ENCODE measurements around the gene ABCD2. TPM values are rescaled to one million over a fixed set of nuclear protein-coding genes. Genes with fewer than 3 reads are reported as not detected.
"Not testable (repeated sequence)": the region's sequence is repeated elsewhere in the genome, so short reads cannot be mapped to it uniquely, and the experiment has no call there.

Gene ABCD2
- total RNA-seq, 2 experiments from 2014 or later, result 2.1 to 2.3 TPM

DNA sequence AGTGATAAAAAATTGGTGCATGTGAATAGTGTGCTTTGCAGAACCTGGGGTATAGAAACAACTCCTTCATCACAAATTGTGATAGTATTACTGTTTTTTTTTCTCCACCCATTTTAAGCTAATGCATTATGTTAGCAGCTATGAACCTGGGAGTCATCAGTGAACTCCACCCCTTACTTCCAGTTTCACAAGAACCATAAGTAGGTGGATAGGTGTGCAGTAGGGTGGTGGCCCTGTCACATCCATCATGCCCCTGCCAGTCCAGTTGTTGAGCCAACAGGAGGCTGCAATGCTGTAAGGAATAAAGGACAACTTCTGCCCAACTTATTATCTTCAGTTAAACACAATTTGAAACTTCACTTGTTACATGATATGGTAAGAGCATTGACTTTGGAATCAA is 85.7 kb downstream of the ABCD2 start:
- H3K27ac Mint-ChIP-seq, result no peak overlapping the region
- no peaks in the 10 kb centered on the region for H3K36me3 Mint-ChIP-seq (ENCODE audit: low read depth)
- POLR2A ChIA-PET, result no interaction called here
- no peaks in the 10 kb centered on the region for H3K4me1 Mint-ChIP-seq
- CTCF ChIA-PET, result interaction anchor here (0.6 kb wide), 1 partner anchor 10 kb away, joined by 3 read pairs; no protein-coding TSS in a partner anchor
- intact Hi-C loops (cut with DNase I, micrococcal nuclease), result no loop called here
- no peaks in the 10 kb centered on the region for H3K9me3 Mint-ChIP-seq (ENCODE audit: low read depth)
- no peaks in the 10 kb centered on the region for H3K27me3 Mint-ChIP-seq
- no peak for ATAC-seq
- no peak for DNase-seq
- H3K4me3 Mint-ChIP-seq, result no peak overlapping the region

DNA sequence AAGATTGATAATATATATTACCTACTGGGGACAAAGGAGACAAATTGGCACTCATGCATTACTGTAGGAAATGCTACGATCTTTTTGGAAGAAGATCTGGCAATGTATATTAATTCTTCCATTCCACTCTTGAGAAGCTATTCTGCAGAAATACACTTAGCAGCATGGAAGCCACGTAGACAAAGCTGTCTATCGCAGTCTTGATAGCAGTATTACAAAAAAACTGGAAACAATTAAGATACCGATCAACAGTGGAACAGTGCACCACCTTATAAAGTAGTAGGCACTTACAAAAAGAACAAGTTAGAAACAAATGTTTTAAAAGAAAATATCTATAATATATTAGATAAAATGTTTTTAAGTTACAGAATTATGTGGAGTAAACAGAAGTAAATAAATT is 87.2 kb downstream of the ABCD2 start:
- Mint-ChIP-seq H3K27ac (no peak overlapping the region), H3K4me1 (no peaks in the 10 kb centered on the region), H3K36me3 (ENCODE audit: low read depth) (no peaks in the 10 kb centered on the region), H3K27me3 (no peaks in the 10 kb centered on the region), H3K9me3 (ENCODE audit: low read depth) (peaks cover 2% of the 10 kb centered on the region), H3K4me3 (no peak overlapping the region)
- DNase-seq (no peak), ATAC-seq (no peak)
- ChIA-PET POLR2A (no interaction called here), CTCF (no interaction called here)
- intact Hi-C loops (cut with DNase I, micrococcal nuclease), result no loop called here

- Mint-ChIP-seq H3K4me1 (no peaks in the 10 kb centered on the region), H3K27ac (no peak overlapping the region), H3K27me3 (no peaks in the 10 kb centered on the region), H3K36me3 (ENCODE audit: low read depth) (no peaks in the 10 kb centered on the region), H3K4me3 (no peak overlapping the region), H3K9me3 (ENCODE audit: low read depth) (peaks cover 7% of the 10 kb centered on the region)
- CTCF ChIA-PET, result no interaction called here
- no peak for ATAC-seq
- intact Hi-C loops (cut with DNase I, micrococcal nuclease), result no loop called here
- POLR2A ChIA-PET, result no interaction called here
- no peak for DNase-seq
Observed at GRCh38 chr12:39526974-39527373, 92.6 kb downstream of the ABCD2 start.

DNA sequence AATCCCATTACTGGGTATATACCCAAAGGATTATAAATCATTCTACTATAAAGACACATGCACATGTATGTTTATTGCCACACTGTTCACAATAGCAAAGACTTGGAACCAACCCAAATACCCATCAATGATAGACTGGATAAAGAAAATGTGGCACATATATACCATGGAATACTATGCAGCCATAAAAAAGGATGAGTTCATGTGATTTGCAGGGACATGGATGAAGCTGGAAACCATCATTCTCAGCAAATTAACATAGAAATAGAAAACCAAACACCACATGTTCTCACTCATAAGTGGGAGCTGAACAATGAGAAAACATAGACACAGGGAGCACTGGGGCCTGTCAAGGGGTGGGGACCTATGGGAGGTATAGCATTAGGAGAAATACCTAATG is 97.4 kb downstream of the ABCD2 start:
- H3K4me1 Mint-ChIP-seq; H3K36me3 Mint-ChIP-seq (ENCODE audit: low read depth); POLR2A ChIA-PET; CTCF ChIA-PET; H3K9me3 Mint-ChIP-seq (ENCODE audit: low read depth); DNase-seq; H3K27ac Mint-ChIP-seq; intact Hi-C loops (cut with DNase I, micrococcal nuclease); H3K4me3 Mint-ChIP-seq; ATAC-seq; H3K27me3 Mint-ChIP-seq: not testable (repeated sequence)

DNA sequence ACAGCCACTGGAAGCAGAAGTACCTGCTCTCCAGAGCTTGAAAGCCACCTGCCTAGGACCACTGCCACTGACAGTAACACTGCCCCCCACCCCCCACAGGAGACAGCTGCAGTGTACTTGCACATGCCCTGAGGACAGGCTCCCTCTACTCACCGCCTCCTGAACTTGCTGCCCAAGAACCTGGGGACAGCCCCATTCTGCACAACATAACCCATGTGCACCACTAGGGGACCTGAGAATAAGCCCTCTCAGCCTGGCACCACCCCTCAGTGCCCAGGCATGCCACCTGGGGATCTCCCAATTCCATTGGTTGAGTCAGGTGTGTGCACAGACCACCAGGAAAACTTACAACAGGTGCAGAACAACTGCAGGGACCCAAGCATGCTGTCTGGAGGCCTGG is 109.6 kb downstream of the ABCD2 start:
- Mint-ChIP-seq H3K36me3 (ENCODE audit: low read depth) (no peaks in the 10 kb centered on the region), H3K27ac (no peak overlapping the region), H3K9me3 (ENCODE audit: low read depth) (peaks cover 15% of the 10 kb centered on the region), H3K4me3 (no peak overlapping the region), H3K27me3 (no peaks in the 10 kb centered on the region), H3K4me1 (no peaks in the 10 kb centered on the region)
- no peak for ATAC-seq
- ChIA-PET POLR2A (no interaction called here), CTCF (no interaction called here)
- DNase-seq, result no peak
- intact Hi-C loops (cut with DNase I, micrococcal nuclease), result no loop called here

GRCh38 chr12:39505554-39505953 is 114.0 kb downstream of the ABCD2 start:
- no peaks in the 10 kb centered on the region for H3K9me3 Mint-ChIP-seq (ENCODE audit: low read depth)
- ATAC-seq (no peak), DNase-seq (no peak)
- intact Hi-C loops (cut with DNase I, micrococcal nuclease), result no loop called here
- no peak overlapping the region for H3K27ac Mint-ChIP-seq
- H3K27me3 Mint-ChIP-seq, result no peaks in the 10 kb centered on the region
- no peaks in the 10 kb centered on the region for H3K4me1 Mint-ChIP-seq
- H3K4me3 Mint-ChIP-seq, result no peak overlapping the region
- CTCF ChIA-PET, result no interaction called here
- H3K36me3 Mint-ChIP-seq (ENCODE audit: low read depth), result no peaks in the 10 kb centered on the region
- POLR2A ChIA-PET, result no interaction called here

DNA sequence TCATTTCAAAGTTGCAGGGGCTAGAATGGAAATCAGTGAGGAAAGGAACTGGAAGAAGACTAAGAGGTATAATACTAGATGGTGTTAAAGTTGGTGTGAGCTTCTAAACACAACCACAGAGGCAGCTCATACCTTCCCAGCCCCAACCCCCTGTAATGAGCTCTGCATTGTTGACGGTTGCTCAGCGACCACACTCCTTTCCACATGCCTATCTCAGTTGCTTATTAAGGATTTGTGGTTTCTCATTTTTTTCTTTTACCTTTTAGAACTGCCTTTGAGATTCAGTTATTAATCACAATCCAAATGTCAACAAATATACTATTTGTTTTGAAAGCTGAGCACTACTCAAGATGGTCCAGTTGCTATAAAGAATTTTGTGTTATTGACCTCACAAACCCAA is 114.6 kb downstream of the ABCD2 start:
- intact Hi-C loops (cut with DNase I, micrococcal nuclease), result no loop called here
- Mint-ChIP-seq H3K27me3 (no peaks in the 10 kb centered on the region), H3K9me3 (ENCODE audit: low read depth) (no peaks in the 10 kb centered on the region), H3K27ac (no peak overlapping the region), H3K4me3 (no peak overlapping the region), H3K36me3 (ENCODE audit: low read depth) (no peaks in the 10 kb centered on the region), H3K4me1 (no peaks in the 10 kb centered on the region)
- ChIA-PET CTCF (interaction anchor here (1.4 kb wide), 1 partner anchor 10 kb away, joined by 3 read pairs; no protein-coding TSS in a partner anchor), POLR2A (no interaction called here)
- DNase-seq (no peak), ATAC-seq (no peak)

DNA sequence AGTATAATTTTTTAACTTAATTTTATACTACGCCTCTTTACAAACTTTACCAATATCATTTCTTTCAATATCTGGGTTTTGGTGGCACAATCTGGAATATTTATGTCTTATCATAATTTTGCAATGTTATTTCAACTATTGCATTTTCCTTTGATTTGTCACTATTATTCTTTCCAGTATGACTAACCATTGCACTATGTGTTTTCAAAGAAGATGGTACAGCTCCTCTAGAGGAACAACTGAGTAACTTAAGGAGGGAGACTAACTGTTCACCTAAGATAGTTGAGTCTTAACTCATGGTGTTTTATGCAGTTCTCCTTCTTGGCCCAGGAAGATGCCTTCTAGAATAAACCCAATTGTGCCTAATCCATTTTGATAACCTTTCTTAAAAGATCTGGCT is 116.2 kb downstream of the ABCD2 start:
- Mint-ChIP-seq H3K4me1 (no peaks in the 10 kb centered on the region), H3K27ac (no peak overlapping the region), H3K4me3 (no peak overlapping the region), H3K36me3 (ENCODE audit: low read depth) (no peaks in the 10 kb centered on the region), H3K27me3 (no peaks in the 10 kb centered on the region), H3K9me3 (ENCODE audit: low read depth) (no peaks in the 10 kb centered on the region)
- intact Hi-C loops (cut with DNase I, micrococcal nuclease), result no loop called here
- DNase-seq (no peak), ATAC-seq (no peak)
- ChIA-PET CTCF (no interaction called here), POLR2A (no interaction called here)

- Mint-ChIP-seq H3K9me3 (ENCODE audit: low read depth) (no peaks in the 10 kb centered on the region), H3K36me3 (ENCODE audit: low read depth) (no peaks in the 10 kb centered on the region), H3K4me1 (no peaks in the 10 kb centered on the region), H3K4me3 (no peak overlapping the region), H3K27me3 (no peaks in the 10 kb centered on the region), H3K27ac (no peak overlapping the region)
- ChIA-PET POLR2A (interaction anchor here (0.8 kb wide), 1 partner anchor 446 kb away, joined by 5 read pairs; no protein-coding TSS in a partner anchor), CTCF (interaction anchor here (0.6 to 0.8 kb wide), 3 partner anchors 12 to 336 kb away, joined by 3 to 8 read pairs (median 3); no protein-coding TSS in a partner anchor)
- intact Hi-C loops (cut with DNase I, micrococcal nuclease), result no loop called here
- DNase-seq, result no peak
- ATAC-seq, result no peak
Observed at GRCh38 chr12:39502726-39503125, 116.9 kb downstream of the ABCD2 start.

Other genes with a start within 250 kb of the ABCD2 start
- gene KIF21A, start 176.7 kb downstream of the ABCD2 start, total RNA-seq, result 10 to 100 TPM; 12.0 to 13.9 TPM